Loucy (cell line): Measurements from ENCODE around the gene SGPL1.

Source experiments
- CTCF ChIP-seq: fragments of 200-600 bp; sonication (generic); conservative IDR thresholded peaks from 2 replicates; pipeline ENCODE4 v1.5.1; 2014; ENCODE audit warnings: mild to moderate bottlenecking, antibody characterized with exemption, low read length
- EZH2phosphoT487 ChIP-seq: fragments of 200-600 bp; IDR thresholded peaks from 2 replicates; pipeline ENCODE4 v1.6.1; 2018; ENCODE audit warnings: antibody characterized with exemption, mild to moderate bottlenecking, moderate library complexity, borderline replicate concordance

DNA sequence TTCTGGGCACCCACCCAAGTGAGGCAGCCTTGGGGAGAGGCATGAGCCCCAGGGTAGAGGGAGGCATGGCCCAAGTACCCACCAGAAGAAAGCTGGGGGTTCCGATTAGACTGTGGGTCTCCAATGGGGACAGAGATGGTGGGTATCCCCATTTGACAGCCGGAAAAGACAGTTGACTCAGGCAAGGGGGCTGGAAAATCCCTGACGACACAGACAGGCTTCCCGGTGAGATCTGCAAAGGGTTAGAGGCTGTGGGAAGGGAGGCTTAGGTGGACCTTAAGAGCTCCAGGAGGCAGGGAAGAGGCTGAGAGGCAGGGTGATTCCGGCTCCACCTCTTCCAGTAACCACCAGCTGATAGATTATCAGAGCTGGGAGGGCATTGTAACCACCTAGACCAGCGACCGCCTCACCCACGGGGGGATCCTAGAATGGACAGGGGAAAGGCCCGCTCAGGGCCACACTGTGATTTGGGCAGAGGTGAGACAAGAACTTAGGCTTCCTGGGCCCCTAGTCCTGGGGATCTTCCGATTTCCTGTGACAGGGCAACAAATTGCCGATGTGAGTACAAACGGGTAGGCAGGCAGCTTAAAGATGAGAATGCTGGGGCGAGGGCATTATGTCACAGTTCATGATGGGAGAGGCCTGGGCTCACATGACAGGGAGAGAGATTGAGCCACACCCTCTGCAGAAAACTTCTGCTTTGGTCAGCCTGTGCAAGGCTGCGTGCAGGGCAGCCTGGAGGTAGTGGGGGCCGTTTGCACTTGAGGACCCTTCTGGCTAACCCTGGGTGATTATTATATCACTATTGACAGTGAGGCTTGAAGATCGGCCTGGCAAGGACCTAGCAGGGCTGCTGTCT, 36.0 kb upstream of the SGPL1 start:
- TF ChIP-seq CTCF = no peak
- no peak for TF ChIP-seq EZH2phosphoT487
